NB4 (cell line): ENCODE measurements around the gene PRR15.

ENCODE experiments used
- MYC ChIP-seq: IDR thresholded peaks from 2 replicates; pipeline ENCODE4 v1.6.1; 2011; ENCODE audit warnings: low read depth, low read length
- POLR2A ChIP-seq: IDR thresholded peaks from 2 replicates; pipeline ENCODE4 v1.6.1; 2011; ENCODE audit warnings: mild to moderate bottlenecking; ENCODE audit not compliant: insufficient read length; ENCODE audit errors: extremely low read depth
- TF ChIP-seq, protein P1 (sequence below): IDR thresholded peaks from one replicate; pipeline ENCODE4 v1.5.1; 2012; ENCODE audit warnings: low read depth, low read length
- TF ChIP-seq, protein P2 (sequence below): IDR thresholded peaks from 2 replicates; pipeline ENCODE4 v1.6.1; 2011; ENCODE audit warnings: low read depth, low read length

DNA sequence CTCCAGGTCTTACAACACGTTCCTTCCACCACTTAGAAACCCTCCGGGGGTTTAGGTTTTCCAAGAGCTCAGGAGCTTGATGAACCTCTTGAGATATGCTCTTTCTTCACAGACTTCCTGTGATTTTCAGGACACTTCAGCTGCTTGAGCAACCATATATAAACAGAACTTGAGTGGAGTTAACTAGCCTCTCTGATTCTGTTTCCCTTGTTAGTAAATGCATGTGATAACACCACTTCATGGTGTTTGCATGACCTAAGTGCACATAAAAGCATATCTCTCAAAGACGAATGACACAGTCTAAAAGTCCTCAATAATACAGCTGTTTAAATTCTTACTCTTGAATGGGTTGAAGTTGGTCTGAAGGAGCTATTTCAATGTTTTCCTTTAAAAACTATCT lies 9.9 kb downstream of the PRR15 start:
- TF ChIP-seq POLR2A: no peak
- TF ChIP-seq, protein P1, sequence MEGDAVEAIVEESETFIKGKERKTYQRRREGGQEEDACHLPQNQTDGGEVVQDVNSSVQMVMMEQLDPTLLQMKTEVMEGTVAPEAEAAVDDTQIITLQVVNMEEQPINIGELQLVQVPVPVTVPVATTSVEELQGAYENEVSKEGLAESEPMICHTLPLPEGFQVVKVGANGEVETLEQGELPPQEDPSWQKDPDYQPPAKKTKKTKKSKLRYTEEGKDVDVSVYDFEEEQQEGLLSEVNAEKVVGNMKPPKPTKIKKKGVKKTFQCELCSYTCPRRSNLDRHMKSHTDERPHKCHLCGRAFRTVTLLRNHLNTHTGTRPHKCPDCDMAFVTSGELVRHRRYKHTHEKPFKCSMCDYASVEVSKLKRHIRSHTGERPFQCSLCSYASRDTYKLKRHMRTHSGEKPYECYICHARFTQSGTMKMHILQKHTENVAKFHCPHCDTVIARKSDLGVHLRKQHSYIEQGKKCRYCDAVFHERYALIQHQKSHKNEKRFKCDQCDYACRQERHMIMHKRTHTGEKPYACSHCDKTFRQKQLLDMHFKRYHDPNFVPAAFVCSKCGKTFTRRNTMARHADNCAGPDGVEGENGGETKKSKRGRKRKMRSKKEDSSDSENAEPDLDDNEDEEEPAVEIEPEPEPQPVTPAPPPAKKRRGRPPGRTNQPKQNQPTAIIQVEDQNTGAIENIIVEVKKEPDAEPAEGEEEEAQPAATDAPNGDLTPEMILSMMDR: no peak
- no peak for TF ChIP-seq MYC
- TF ChIP-seq, protein P2, sequence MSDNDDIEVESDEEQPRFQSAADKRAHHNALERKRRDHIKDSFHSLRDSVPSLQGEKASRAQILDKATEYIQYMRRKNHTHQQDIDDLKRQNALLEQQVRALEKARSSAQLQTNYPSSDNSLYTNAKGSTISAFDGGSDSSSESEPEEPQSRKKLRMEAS: no peak
